T-helper 2 cell treated with Interferon-gamma antibody and Interleukin-4, amounts not matched to agents 100 ng/mL and 5 ng/mL, for 36 hours (primary cell): ENCODE measurements around the gene LY6G5C. TPM values are rescaled to one million over a fixed set of nuclear protein-coding genes. Genes with fewer than 3 reads are reported as not detected.

Experiments used
- intact Hi-C: fragments of 100-400 bp; cut with micrococcal nuclease; formaldehyde crosslinking; loops from one replicate; pipeline ENCODE4 v1.15.1; 2023
- total RNA-seq: library from RNA; stranded (reverse); gene quantifications from 2 replicates; pipeline ENCODE4 v1.2.3, GENCODE V29; 2022

LY6G5C gene
- total RNA-seq, 1 donor from 2014 or later: 4.2 TPM

- intact Hi-C loops: no loop called here
Observed at GRCh38 chr6:31691564-31692108, 10.8 kb upstream of the LY6G5C start.

DNA sequence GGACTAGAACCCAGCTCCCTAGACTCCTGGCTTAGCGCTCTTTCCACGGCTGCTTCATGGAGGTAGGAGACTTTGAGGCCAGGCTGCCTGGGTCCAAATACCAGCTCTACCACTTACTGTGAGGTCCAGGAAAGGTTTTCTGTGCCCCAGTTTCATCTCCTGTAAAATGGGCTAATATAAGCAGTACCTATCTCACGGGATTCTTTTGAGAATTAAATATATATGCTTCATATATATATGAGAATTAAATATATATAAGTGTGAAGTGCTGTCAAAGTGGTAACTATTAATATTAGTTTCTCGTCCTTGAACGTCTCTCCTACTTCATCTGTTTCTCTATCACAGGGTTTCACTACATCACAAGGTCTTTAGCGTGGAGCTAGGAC is 10.2 kb upstream of the LY6G5C start:
- intact Hi-C loops: no loop called here

GRCh38 chr6:31690231-31691077 is 9.6 kb upstream of the LY6G5C start:
- intact Hi-C loops: no loop called here

DNA sequence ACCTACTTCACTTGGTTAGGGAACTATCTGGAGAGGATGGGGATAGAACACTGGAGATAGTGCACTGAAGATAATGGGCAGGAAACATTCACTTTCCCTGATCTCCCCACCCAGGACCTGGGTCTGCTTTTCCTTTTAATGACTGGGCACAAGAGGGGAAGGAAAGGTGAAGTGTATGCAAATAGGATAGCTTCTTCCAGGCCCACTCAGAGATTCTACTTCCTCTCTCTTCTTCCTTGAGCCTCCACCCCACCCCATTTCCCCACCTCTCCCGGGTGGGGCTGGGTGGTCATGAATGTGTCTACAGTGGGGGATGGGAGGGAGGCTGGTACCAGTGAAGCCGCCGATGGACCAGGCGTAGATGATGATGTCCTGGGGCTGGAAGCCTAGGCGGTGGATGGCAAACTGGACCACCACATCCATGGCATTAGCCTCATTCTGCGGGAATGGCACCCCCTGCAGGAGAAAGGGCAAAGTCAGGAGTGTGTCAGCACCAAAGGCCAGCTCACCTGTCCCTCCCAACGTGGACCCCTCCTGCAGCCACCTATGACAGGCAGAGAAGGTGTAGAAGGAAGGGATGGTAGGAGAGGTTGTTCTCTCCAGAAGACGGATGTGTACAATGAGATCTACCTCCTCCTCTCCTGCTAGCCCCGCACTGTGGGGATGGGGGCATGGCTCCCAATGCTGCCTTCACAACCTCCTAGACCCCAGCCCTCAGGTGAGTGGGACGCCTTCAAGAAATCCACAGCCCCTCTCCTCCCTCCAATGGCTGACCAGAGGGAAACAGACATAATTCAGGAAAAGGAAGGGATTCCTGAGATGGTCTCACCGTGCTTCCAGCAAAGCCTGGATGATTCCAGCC is 8.6 kb upstream of the LY6G5C start:
- intact Hi-C loops: no loop called here

DNA sequence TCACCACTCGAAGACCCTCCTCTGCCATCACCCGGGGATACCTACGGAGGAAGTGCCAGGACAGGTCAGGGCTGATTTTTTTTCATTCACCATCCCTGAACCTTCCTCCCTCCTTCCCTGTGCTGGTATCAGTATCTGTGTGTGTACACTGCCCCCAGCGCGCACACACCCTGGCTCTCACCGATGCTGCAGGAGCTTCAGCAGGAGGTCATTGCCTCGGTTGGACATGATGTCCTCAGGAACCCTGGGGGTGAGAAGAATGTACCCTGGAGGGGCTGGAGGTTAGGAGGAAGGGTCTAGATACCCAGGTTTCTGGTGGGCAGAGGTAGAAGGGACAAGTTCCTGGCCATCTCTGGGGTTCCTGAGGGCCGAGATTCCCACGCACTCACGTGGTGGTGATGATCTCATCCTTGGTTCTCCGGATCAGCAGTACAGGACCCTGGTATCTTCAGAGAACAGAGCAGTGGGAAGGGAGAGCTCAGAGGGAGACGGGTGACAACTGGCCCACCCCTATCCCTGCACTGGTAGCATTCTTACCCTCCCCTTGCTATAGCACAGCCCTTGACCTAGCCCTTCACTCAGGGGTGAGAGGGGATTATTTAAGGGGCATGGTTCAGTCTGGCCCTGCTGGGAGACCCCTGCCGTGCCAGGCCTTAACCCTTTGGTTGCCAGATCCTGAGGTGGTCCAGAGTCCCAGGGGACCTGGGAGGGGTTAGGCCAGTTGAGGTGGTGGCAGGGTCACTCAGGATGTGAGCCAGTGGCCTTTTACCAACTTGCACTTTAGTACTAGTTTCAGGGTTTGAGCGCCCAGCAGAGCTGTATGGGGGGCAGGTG is 7.2 kb upstream of the LY6G5C start:
- intact Hi-C loops: no loop called here

DNA sequence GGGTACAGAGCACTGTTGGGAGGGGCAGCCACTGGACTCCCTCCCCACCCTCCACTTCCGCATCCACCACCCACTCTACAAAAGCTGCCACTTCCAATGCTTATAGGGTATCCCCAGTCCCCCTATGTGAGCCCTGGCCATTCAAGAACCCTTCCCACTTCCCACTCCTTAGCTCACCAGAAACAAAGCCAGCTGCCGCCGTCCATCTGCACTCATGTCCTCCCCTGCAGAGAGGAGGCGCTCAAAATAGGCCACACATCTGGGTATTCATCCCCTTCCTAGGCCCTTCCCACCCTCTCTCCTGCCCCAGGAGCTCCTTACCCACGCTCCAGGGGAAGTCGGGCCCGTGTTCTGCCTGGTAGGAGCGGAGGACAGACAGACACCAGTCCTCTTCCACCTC is 6.5 kb upstream of the LY6G5C start:
- intact Hi-C loops: no loop called here

DNA sequence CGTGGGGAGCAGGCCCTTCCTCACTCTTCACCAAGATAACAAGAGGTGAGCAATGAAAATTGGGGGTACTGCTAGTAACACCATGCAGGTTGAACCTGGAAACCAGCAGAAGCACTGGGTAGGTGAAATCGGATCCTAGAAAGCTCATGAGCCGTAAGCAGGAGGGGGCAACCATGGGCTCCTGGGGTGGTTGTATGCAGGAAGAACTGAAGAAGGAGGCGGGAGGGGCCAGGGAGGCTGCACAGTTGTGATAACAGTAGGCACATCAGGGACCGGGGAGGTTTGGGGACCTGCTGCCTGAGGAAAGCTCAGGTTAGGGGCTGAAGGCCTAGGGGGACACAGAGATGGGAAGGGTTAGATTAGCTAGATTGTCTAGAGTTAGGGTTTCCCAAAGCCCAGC is 5.6 kb upstream of the LY6G5C start:
- intact Hi-C loops: no loop called here

- intact Hi-C loops: no loop called here
Observed at GRCh38 chr6:31683591-31683990, 2.7 kb upstream of the LY6G5C start.

- intact Hi-C loops: loop anchor here (2.0 kb wide), 2 partner anchors 48 to 150 kb away; partner anchors contain the start of gene DDAH2
Observed at GRCh38 chr6:31681135-31681671, 336 bp upstream of the LY6G5C start.

DNA sequence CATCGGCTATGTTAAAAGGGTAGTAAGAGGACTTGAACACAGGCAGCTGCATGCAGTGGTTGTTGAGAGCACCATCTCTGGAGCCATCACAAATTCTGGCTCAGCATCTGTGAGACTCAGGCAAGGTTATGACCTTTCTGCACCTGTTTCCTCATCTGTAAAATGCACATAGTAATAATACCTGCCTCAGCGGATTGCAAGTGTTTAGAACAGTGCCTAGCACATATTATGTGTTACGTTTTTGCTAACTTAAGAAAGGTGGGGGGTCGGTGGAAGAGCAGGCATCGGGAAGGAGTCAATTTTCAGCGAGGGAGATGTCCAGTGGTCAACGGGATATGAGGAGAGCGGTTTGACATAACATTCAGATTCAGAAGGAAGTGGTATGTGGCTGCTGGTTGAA is 2.9 kb downstream of the LY6G5C start:
- intact Hi-C loops: loop anchor here (2.0 kb wide), 1 partner anchor 25 kb away; the partner anchor contains the start of gene ABHD16A

DNA sequence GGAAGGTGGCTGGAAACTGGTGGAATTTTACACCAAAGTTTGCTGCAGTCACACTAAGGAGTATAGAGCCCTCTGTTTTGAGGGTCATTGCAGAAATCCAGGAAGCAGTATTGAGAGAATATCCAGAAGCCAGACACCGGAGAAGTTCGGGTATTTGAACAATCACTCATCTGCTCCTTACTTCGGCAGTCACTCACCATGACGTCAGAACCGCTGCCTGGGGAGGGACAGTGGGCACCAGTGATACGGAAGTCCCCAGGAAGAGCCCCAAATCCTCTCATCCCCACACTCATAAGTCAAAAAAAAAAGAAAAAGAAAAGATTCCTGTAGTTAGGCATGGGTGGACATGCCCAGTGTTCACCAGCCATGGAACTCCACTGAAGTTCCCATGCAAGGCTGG is 4.0 kb downstream of the LY6G5C start:
- intact Hi-C loops: loop anchor here (2.0 kb wide), 1 partner anchor 26 kb away; the partner anchor contains the start of gene ABHD16A

GRCh38 chr6:31676322-31676903 is 4.5 kb downstream of the LY6G5C start:
- intact Hi-C loops: loop anchor here (2.0 kb wide), 1 partner anchor 26 kb away; the partner anchor contains the start of gene ABHD16A

DNA sequence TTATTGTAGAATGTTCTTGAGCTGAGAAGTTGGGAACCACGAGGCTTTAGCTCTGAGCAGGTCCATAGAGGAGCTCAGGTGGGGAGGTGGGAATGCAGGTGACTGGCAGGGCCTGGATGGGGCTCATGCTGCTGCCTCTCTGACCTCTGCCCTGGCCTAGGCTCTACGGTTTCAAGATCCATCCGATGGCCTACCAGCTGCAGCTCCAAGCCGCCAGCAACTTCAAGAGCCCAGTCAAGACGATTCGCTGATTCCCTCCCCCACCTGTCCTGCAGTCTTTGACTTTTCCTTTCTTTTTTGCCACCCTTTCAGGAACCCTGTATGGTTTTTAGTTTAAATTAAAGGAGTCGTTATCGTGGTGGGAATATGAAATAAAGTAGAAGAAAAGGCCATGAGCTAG is 11.2 kb downstream of the LY6G5C start, which contains the start of gene LY6G5B:
Gene LY6G5B (plus strand): TSS at position 301 of the 400 bp plus-strand sequence. CDS start 975 bp downstream, outside the sequence.
- intact Hi-C loops: loop anchor here (5.0 to 10.0 kb wide), 3 partner anchors 128 to 505 kb away; partner anchors contain the start of genes AGPAT1, NELFE, RNF5 and SKIC2

DNA sequence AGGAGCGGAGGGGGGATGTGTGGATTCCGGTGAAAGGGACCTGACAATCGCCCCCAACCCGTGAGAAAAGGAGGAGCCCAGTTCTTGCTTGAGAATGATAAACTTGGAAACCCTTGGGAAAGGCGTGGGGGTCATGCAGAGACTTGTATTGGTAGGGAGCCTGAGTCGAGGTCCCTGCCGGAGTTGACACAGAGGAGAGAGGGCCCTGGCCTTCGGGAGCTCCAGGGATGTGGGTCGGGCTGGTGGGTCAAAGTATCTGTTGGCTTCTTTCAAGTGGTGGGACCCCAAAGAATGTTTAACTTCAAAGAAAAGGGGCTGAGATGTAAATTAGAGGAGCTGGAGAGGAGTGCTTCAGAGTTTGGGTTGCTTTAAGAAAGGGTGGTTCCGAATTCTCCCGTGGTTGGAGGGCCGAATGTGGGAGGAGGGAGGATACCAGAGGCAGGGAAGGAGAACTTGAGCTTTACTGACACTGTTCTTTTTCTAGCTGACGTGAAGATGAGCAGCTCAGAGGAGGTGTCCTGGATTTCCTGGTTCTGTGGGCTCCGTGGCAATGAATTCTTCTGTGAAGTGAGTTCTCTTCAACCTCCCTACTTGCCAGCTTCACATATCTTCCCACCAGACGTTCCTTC is 14.4 kb downstream of the LY6G5C start:
- intact Hi-C loops: loop anchor here (5.0 to 10.0 kb wide), 3 partner anchors 131 to 508 kb away; partner anchors contain the start of genes AGPAT1, NELFE, RNF5 and SKIC2

- intact Hi-C loops: loop anchor here (1.0 to 10.0 kb wide), 11 partner anchors 13 to 509 kb away; partner anchors contain the start of genes AGPAT1, ATP6V1G2, BAG6 and NELFE
Observed at GRCh38 chr6:31665501-31666336, 15.1 kb downstream of the LY6G5C start, which contains the start of gene CSNK2B. TSS of gene CSNK2B (plus strand) at chr6:31666080. CDS start at chr6:31666832, 752 bp downstream.

- intact Hi-C loops: loop anchor here (1.0 to 10.0 kb wide), 11 partner anchors 13 to 510 kb away; partner anchors contain the start of genes AGPAT1, ATP6V1G2, BAG6 and NELFE
Observed at GRCh38 chr6:31664790-31665500, 15.9 kb downstream of the LY6G5C start, which contains the start of gene GPANK1. TSS of gene GPANK1 (minus strand) at chr6:31664997. CDS start at chr6:31664478, 519 bp downstream.
